Stimulated activated CD4-positive, alpha-beta T cell treated with anti-CD3 and anti-CD28 coated beads, Interleukin-4, amount 100 ng/mL, for 4 hours (primary cell): Measurements from ENCODE around the gene LYPD6.
"Not testable (repeated sequence)": the region's sequence is repeated elsewhere in the genome, so short reads cannot be mapped to it uniquely, and the experiment has no call there.

Source experiments
- DNase-seq, 2 experiments: peaks; one replicate each; pipeline ENCODE4 v3.0.0-alpha.2; 2020

The LYPD6 gene

GRCh38 chr2:149458502-149458901 lies 128.1 kb downstream of the LYPD6 start:
- DNase-seq: no peak

- no peak for DNase-seq
Measured at GRCh38 chr2:149463328-149464002, 133.1 kb downstream of the LYPD6 start.

GRCh38 chr2:149464396-149464795 lies 134.0 kb downstream of the LYPD6 start:
- no peak for DNase-seq

DNA sequence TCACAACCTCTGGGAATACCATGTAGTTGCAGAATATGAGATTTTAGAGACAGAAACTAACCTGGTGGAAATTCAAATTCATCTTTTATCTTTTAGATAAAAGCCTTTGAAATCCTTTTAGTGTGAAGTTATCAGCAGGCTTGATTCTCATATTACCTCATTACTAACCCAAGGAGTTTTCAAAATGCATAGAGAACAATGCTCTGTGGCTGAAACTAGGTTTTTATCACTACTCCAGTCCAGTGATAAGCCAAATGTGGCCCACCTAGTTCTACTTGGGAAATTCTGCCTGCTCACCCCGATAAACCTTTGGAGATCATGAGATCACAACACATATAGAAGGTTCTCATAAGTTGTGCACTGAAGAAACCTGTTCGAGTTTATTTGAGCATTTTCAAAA lies 135.5 kb downstream of the LYPD6 start:
- DNase-seq: no peak

DNA sequence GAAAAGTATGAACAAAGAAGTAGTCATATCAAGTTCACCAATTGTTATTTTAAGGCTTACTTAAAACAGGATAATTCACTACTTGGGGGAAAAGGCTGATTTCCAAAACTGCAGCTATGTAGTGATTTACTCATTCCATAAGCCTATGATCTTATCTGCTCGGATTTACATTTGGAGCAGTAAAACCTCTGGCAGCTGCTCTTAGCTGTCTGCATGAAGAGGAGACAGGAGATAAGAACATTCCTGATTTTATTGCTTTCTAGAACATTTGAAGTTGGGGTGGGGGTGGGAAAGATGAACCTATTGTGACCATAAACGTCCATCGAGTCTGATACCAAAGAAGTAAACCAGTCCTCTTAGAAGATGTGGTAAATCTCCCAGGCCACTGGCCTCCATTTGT lies 136.2 kb downstream of the LYPD6 start:
- no peak for DNase-seq

- no peak for DNase-seq
Measured at GRCh38 chr2:149467436-149467835, 137.0 kb downstream of the LYPD6 start.

DNA sequence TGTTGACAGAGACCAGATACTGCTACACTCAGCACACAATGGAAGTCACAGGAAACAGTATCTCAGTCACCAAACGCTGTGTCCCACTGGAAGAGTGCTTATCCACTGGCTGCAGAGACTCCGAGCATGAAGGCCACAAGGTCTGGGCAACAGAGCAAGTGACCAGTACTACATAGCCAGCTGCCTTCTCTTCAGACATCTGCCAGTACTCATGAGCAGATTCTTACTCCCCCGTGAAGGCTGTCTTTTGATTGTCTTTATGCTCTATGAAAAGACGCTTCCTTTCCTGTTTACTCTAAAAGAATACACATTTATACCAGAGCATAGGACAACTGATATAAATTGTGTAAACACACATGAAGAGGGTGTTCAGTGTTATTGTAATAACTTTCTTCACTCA lies 138.2 kb downstream of the LYPD6 start:
- no peak for DNase-seq

GRCh38 chr2:149470046-149470445 lies 139.7 kb downstream of the LYPD6 start:
- DNase-seq: no peak

DNA sequence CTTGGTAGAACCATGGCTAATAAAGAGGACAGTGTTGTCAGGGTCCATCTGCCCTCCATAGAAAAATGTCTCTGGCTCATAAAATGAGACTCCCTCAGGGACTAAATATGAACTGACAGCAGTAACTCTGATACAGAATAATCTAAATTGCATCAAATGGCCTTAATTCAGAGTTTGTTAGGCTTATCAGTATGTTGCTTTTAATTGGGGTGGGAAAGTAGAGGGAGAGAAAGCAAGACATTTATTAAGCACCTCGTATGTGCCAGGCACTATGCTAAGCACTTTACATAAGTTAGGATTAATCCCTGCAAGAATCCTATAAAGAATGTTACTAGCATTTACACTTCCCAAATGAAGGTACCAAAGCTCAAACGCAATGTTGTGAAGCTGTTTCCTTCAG lies 142.0 kb downstream of the LYPD6 start:
- no peak for DNase-seq

- no peak for DNase-seq
Measured at GRCh38 chr2:149473068-149473467, 142.7 kb downstream of the LYPD6 start.

DNA sequence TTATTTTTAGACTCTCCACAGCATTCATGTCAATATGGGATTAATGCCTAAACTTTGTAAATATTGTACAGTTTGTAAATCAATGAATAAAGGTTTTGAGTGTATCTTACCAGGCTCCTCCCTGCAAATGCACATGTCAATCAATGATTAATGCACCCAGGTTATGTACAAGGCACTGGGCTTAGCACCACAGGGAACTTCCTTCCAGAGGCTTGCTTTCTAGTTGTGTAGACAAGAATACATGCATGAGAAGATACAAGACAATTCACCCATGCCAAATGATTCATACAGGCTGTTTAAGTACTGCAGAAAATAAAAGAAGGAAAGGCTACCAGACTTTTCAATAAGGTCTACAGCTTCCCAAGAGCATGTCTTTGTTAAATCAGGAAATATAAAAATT lies 143.1 kb downstream of the LYPD6 start:
- no peak for DNase-seq

GRCh38 chr2:149483004-149483605 lies 152.7 kb downstream of the LYPD6 start:
- DNase-seq: no peak

DNA sequence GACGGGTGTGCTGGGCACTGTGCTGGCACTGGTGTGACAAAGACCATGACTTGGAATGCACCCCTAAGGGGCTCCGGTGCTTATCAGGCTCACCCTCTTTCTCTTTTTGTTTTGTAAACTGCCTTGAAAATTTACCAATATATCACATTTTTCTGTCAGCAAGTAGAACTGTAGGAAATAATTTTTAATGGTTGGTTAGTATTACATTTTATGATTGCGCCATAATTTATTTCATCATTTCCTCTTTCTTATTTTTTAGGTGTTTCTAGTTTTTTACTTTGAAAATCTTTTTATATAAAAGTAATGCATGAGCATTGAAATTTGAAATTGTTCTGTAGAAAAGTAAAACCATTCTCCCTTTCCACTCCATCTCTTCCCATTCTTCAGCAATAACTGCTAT lies 156.3 kb downstream of the LYPD6 start:
- no peak for DNase-seq

- no peak for DNase-seq
Measured at GRCh38 chr2:149487189-149487588, 156.8 kb downstream of the LYPD6 start.

GRCh38 chr2:149488706-149489440 lies 158.5 kb downstream of the LYPD6 start:
- no peak for DNase-seq

DNA sequence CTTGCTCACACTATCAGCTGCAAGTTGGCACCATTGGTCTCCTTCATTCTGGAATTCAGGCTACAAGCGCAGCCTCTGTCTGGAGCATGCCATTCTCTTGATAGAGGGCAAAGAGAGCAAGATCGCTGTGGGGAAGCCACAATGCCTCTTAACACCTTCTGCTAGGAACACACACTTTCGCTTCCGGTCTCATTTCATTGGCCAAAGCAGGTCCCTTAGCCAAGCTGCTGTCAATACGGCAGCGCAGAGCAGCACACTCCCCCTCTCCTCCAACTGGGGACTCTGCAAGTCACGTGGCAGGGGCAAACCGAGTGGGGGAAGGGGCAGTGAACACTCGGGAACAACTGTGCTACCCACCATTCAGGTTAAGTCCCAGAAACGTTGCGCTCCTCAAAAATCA lies 159.1 kb downstream of the LYPD6 start:
- DNase-seq: no peak

DNA sequence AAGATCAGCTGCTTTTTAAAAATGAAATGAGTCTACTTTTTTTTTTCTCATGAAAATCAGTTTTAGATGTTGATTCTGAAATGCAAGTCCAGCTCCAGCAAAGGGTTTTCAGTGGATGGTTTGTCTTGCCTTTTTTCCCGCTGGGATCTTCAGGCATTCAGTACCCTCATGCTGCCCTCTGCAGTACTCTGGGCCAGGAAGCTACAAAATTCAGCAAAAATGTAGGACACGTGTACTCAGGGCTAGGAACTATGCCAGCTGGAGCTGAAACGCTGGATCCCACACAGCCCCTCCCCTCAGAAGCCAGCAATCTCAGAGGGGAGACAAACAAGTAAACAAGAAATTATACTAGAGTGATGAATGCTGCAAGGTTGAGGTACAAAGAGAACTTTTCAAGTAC lies 159.9 kb downstream of the LYPD6 start:
- DNase-seq: no peak

DNA sequence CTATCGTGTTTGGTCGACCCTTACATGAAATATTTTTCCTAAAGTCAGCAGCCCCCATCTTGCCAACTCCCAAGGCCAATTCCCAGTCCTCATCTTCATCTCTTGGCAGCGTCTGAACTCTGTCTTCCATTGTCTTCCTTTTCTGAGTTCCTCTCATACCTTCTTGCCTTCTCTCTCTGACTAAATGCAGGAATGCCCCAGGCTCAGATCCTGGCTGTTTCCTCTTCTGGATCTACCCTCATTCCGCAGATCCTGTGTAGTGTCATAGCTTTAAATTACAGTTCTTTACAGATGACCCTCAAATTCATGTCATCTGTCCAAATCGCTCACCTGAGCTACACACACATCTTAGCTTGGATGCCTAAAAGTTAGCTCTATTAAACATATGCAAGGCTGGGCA lies 162.5 kb downstream of the LYPD6 start:
- no peak for DNase-seq

GRCh38 chr2:149499204-149499603 lies 168.8 kb downstream of the LYPD6 start:
- DNase-seq: not testable (repeated sequence)

DNA sequence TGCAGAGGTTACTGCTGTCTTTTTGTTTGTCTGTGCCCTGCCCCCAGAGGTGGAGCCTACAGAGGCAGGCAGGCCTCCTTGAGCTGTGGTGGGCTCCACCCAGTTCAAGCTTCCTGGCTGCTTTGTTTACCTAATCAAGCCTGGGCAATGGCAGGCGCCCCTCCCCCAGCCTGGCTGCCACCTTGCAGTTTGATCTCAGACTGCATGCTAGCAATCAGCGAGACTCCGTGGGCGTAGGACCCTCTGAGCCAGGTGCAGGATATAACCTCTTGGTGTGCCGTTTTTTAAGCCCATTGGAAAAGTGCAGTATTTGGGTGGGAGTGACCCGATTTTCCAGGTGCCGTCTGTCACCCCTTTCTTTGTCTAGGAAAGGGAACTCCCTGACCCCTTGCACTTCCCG lies 176.4 kb downstream of the LYPD6 start:
- not testable (repeated sequence) for DNase-seq

DNA sequence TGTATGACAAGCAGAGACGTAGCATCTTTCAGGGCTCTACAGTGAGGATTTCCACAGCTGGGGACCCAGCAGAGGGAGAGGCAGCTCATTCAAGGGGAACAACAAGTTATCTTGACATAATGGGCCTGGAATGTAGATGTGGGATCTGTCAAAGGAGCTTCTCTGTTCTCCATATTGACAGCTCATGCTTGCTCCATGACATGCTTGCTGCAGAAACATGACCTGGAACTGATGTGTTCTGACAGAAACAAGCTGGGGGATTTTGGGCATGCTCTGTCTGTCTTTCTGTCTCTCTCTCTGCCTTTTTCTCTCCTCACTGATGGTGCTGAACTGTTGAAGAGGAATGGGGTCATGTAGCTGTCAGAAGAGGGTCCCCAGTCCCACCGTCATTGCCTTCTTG lies 177.6 kb downstream of the LYPD6 start:
- no peak for DNase-seq

- DNase-seq: no peak
Measured at GRCh38 chr2:149513461-149513860, 183.1 kb downstream of the LYPD6 start.
